KBM-7 (cell line): Measurements from ENCODE around the gene CDC25C.
A peak's percentile ranks its signal among the peaks of the same experiment; 100 is the strongest.
"Not testable (repeated sequence)": the region's sequence is repeated elsewhere in the genome, so short reads cannot be mapped to it uniquely, and the experiment has no call there.

Experiments
- DNase-seq: peaks from one replicate; pipeline ENCODE4 v3.0.0-alpha.2; 2015
- in situ Hi-C: fragments of 300-500 bp; cut with MboI; formaldehyde crosslinking; loops from 2 replicates; pipeline ENCODE4 v1.14.3; 2020; ENCODE audit warnings: low sequenced_read_pairs, low pct_unique_long_range_greater_than_20kb, mixed read lengths

Gene CDC25C

DNA sequence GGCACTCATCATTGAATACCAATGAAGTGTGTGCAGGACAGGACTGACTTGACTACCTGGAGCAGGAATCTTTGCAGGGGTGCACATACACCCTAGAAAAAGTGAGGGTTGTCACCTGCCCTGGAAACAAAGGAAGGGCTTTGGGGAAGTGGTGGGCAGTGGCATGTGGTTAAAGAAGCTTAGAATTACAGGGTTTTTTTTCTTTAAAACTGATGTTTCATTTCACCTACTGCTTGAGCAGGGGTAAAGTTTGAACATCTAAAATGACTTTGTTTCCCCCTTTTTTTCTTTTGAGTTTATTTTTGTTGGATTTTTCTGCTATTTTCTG, 18.9 kb upstream of the CDC25C start:
- DNase-seq, result peak; percentile 28
- in situ Hi-C loops, result no loop called here

DNA sequence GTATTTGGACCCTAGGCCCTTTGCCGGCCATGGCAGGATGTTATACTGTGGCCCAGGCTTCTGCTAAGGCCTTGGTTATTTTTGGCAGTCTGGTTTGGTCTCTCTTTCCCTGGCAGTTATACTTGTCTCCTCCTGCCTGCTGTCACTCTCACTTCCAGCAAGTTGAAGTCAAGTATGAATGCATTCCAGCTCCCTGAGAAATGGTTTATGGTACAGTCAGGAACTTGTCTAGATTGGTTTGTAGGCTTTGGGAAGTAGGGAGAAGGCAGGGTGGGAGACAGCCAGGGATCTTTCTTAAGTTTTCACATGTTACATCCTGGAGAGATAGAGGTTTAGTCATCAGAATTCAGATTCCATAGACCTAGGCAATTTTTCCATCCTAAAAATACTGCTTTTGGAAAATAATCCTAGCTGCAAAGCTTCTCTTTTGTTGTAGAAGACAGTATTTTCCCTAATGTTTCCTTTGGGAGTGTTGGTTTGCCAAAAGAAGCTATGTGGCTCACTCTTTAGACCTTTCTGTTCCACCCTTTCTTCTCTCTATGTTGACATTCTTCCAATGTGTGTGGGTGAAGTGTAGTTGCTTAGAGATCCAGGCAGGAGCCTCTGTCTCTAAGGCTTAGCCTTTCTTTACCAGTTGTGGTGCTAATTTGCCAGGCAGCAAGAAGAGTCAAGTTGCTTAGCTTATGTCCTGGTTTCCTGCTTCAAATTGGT, 18.4 kb upstream of the CDC25C start:
- DNase-seq, result peak; percentile 31
- in situ Hi-C loops, result no loop called here

DNA sequence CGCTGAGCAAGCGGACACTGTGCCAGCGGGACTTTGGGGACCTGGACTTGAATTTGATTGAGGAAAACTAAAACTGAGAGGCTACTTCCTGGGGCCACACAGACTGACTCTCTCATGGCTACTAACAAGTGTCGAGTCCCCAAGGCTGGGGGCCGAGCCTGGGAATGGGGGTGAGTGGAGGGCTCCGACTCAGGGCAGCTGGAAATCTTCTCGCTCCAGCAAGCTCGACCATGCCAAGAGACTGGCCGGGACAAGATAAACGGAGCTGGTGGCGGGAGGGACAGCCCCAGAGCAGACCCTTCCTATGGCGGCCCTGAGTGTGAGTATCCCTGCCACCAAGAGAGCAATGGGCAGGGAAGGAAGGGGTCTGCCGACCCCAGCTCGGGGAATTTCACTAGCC, 15.3 kb upstream of the CDC25C start:
- in situ Hi-C loops, result no loop called here
- no peak for DNase-seq

DNA sequence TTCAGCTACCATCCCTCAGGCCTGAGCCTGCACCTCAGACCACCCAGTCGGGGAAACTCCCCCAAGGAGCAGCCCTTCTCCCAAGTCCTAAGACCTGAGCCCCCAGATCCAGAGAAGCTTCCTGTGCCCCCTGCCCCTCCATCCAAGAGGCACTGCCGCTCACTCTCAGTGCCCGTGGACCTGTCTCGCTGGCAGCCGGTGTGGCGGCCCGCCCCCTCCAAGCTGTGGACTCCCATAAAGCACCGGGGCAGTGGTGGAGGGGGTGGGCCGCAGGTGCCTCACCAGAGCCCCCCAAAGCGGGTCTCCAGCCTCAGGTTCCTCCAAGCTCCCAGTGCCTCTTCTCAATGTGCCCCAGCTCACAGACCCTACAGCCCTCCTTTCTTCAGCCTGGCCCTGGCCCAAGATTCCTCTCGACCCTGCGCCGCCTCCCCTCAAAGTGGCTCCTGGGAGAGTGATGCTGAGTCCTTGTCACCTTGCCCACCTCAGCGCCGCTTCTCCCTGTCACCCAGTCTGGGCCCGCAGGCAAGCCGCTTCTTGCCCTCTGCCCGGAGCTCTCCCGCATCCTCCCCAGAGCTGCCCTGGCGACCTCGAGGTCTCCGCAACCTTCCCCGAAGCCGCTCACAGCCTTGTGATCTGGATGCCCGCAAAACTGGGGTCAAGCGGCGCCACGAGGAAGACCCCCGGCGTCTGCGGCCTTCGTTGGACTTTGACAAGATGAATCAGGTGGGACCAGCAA, 13.5 kb upstream of the CDC25C start:
- no peak for DNase-seq
- in situ Hi-C loops, result no loop called here

DNA sequence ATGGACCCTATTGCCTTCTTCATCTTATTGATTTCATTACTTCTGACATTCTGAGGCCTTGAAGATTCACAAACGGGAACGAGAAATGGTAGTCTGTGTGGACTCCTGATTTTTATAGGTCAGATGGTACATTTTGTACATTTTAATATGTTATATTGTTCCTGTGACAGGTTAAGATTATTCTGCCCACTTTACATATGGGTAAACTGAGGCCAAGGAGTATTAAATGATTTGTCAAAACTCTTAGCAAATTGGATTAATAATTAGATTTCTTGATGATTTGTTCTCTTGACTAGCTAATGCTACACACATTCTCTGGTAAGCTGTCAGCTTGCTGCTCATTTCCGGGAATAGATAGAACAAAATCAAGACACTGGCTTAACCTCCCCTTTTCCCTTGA, 8.4 kb upstream of the CDC25C start:
- no peak for DNase-seq
- in situ Hi-C loops, result no loop called here

DNA sequence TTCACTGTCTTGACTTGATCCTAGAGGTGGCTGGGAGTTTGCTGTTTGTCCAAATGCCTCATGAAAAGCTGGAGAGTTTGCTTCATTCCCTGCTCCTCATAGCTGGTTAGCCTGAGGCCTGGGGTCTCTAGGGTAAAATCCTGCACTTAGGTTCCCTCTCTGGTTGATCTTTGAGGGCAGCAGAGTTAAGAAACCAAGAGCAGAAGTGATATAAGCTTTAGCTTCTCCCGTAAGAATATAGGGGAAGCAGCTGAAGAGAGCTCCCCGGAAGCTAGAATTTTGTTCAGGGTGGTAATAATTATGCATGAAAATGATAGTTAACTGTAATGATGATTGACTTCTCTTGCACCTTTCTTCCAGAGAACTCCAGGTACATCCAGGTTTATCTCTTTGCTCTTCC, 7.9 kb upstream of the CDC25C start:
- in situ Hi-C loops, result no loop called here
- peak; percentile 30 for DNase-seq

DNA sequence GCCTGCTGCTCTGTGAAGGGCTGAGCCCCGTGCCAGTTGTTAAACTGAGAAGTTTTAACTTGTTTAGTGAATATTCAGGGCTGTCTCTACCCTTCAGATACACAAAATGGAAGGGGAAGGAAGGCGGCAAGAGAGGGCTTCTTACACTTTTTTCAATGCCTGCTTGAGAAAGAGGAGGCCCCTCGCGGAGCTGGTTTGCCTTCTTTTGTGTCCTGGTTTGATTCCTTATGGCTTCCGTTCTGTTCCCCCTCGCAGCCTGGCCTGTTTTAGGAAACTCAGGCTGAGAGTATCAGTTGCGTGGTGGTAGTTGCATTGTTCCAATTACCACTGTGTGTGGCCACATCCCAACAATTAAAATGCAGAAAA, 7.5 kb upstream of the CDC25C start:
- DNase-seq, result peak; percentile 20
- in situ Hi-C loops, result no loop called here

DNA sequence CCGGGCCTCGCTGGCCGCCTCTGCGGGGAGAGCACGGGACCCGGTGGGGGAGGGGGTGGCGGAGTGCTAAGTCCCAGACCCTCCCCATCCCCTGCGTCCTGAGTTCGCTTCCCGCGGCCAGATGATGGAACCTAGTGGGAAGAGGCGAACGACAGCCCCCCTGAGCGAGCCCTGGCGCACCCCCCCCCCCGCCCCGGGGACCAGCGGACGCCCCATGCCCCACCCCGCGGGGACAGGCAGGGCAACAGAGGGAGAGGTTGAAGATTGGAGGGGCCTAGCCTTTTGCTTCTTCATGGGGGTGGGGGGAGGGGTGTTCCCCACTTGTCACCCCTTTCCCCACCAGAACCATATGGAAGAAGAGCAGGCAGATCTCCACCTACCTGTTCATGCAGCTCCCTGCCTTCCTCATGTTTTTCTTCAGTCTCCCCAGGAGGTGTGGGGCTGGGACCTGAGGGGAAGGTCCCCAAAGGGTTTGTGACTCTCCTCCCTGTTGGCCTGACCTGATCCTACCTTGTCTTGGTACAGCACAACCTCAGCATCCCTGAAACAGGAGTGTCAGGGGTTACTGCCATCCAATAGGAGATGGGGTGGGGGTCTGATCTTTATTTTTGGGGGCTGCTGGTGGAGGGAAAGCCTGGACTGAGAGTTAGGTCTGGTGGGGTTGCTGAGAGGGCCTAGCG, 6.9 kb upstream of the CDC25C start:
- in situ Hi-C loops, result no loop called here
- DNase-seq, result peak; percentile 32

DNA sequence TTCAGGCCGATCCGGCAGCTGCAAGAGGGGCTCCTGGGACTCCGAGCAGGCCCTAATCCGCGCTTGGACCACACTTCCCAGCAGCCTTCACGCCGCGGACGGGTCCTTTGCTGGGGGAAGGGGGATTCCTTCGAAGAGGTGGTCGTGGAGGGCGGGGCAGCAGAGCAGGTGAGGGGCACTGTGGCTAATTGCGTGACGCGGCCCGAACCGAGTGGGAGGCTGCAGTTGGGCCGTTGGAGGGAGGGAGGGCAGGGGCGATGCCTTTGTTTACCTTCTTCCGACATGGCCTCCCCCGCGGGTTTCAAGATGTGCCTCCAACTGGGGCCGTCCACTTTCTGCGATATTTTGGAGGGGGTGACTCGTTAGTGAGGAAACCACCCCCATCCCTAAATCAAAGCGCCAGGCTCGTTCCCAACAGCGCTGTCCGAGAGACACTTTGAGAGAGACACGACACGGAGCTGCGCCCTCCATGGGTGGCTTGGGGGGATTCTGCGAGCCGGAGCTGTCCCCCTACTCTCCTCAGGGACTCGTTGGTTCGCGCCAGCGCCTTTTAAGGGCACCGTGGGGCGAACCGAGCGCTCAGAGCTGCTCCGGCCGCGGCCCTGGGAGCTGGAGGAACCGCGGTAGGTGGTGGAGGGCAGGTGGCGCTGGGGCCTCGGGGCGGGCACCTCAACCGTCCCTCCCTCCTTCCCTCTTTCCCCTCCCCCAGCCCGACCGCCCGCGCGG, 6.2 kb upstream of the CDC25C start, which contains the start of gene FAM53C:
FAM53C (plus strand) TSS at position 582 of the 726 bp plus-strand sequence. CDS start 3,070 bp downstream, outside the sequence.
- DNase-seq, result peak; percentile 95
- in situ Hi-C loops, result no loop called here

DNA sequence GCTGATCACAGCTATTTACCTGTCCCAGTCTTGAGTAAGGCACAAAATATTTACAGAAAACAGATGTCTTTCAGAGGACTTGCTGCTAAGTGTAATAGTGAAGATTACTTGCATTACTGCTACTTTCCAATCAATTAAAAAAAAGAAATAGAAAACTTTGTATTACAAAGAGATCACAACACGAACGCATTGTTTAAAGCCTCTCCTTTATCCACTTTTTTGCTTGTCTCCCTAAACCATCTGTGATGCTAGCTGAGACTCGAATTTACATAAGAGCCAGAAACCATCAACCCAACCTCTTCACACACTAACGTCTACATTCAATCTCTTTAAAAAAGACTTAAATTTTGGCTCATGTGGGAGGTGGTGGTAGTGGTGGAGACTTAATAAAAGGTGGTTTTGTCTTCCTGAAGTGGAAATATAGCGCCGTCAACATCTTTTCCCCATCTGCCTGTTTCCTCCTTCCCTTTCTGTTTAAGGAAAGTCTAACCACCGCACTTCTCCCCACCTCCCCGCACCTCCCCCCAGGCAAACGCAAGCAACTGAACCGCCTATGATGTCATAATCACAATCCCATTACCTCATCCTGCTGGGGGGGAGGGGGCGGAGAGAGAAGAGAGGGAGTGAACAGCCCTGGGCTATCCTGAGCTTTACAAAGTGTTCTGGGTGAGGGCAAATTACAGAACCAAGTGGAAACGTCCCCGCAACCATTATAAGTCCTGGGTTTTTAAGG, 5.5 kb upstream of the CDC25C start:
- DNase-seq, result peak; percentile 93
- in situ Hi-C loops, result no loop called here

DNA sequence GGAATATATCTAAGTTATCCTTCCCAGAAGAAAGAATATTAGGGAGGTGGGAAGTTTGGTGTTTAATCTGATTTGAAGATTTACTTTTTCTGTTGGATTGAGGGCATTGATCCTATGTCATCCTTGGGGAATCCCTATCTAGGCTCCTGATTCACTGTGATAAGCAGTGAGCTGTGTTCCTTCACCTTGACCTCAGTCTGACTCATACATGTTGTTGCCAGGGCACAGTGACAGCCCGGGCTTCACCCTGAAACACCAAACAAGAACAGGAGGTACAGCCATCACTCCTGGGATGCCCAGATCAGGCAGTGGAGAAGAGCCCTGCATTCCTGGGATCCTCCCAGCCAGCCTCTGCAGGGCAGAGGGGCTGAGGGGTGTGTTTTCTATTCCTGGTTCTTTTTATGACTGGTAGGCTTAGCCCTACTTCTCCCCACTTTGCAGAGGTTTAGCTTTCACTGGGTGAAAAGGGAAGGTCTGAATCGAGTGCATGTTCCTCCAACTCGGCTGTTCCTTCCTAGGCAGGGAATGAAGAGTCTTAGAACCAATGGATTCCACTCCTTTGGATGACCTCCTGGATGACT, 3.4 kb upstream of the CDC25C start:
- in situ Hi-C loops, result no loop called here
- no peak for DNase-seq

DNA sequence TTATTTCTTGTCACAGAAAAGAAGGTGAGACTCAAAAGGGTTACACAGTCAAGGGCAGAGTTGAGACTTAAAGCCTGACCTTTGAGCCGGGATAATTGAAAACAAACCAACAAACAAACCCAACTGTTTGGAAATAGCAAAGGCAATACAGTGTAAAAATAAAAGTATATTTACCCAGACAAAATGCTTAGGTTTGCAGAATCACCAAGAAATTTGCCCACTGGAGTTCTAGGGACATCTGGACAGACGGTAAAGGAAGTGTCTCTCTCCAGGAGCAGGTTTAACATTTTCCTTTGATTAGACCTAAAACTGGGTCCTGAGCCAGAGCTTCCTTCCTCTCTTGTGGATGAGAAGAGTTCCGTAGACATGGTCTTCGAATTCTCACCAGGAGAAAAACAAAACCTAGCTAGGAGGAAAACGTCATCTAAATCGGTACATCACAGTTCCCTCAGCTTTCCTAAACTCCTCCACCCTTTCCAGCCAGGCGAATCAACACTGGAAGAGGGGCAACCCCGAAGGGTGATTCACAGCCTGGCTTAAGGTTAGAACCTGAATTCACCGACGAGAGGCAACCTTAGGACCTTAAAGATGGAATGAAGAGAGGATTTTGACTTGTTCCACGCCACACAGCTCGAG, 673 bp downstream of the CDC25C start:
- in situ Hi-C loops, result no loop called here
- no peak for DNase-seq

DNA sequence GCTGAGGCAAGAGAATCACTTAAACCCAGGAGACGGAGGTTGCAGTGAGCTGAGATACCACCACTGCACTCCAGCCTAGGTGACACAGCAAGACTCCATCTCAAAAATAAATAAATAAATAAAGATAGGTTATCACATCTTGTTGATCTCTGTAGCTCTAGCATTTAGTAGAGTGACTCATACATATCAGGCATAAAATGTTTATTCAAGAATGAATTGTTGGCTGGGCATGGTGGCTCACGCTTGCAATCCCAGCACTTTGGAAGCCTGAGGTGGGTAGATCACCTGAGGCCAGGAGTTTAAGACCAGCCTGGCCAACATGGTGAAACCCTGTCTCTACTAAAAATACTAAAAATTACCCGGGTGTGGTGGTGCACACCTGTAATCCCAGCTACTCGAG, 13.4 kb downstream of the CDC25C start:
- DNase-seq, in situ Hi-C loops: not testable (repeated sequence)

DNA sequence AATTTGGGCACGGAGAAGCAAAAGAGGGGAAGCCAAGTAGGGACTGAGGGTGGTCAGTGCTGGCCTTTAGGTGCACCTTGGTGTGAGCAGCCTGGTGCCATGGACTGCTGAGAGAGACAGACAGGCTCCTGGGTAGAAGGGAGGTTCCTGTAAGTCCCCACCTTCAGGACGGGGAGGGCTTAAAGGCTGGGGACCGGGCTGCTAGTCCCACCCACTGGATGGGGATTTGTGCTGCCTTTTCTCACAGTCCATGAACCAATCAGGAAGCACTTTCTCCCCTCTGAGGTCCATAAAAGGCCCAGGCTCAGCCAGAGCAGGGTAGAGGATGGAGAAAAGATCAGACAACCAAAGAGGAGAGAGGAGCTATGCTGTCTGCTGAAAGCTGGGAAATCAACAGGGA, 15.2 kb downstream of the CDC25C start:
- no peak for DNase-seq
- in situ Hi-C loops, result no loop called here

DNA sequence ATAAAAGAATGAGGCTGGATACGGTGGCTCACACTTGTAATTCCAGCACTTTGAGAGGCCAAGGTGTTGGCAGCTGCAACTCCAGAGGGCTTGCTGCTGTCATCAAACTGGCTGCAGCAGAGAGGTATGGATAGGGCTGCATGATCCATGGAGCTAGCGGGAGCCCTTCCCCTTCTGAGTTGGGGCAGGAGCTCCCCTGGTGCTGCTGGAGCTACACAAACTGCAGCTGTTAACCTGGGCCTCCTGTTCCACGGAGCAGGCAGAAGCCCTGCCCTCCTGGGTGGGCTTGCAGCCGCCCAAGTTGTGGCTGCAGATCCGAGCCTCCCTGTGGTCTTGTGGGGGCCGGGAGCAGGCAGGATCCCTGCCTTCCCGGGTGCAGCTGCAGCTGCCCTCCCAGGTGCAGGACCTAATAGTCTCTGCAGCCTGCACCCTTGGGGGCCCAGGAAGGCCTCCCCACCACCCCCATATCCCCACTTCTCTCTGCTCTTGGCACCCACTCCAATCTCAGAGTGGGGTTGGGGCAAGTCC, 15.8 kb downstream of the CDC25C start:
- no peak for DNase-seq
- in situ Hi-C loops, result no loop called here

DNA sequence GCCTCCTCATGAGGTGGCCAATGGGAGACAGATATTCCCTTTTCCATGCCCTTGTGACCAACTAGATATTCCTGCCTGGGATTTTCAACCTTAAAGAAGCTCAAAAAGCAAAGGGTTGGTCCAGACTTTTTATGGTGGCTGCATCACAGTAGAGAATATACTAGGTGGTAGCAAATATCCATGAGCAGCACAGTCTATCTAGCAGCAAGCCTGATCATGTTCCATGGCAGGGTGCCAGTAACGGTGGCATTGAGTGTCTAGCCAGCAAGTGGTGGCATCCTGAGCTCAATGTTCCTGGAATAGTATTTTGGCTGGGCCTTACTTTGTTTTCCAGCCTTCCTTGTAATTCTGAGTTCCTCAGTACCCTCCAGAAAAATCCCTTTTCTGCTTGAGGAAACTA, 25.8 kb downstream of the CDC25C start:
- DNase-seq, result peak; percentile 4
- in situ Hi-C loops, result no loop called here

DNA sequence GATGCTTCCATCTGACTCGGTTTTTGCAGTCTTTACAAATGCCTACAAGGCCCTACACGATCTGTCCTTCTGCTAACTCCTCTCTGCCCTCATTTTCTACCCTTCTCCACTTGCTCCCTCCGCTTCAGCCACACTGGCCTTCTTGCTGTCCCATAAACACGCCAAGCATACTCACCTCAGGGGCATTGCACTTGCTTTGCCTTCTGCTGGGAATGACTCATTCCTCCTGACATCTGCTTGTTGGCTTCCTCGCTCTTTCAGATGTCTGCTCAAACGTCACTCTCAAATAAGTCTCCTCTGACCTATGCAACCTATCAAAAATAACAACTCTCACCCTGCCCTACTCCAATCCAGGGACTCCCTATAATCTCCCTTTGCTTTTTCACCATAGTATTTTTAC, 28.2 kb downstream of the CDC25C start:
- no peak for DNase-seq
- in situ Hi-C loops, result no loop called here

DNA sequence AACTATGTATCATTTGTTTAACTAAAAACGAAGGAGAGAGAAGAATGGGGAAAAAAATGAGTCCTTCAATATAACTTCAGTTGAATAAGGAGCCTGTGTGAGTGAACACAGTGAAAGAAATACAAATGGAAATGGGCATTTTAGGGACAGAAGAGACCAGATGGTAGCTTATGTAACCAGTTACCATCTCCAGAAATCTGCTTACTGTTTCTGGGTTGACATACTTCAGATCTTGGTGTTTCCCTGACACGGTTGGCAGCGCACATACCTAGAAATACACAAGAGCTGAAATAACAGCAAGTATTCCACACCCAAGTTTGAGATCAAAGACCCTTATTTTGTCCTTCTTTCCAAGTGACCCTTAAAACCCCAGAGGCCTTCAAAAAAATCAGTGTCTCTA, 42.3 kb downstream of the CDC25C start:
- in situ Hi-C loops, result loop anchor here (10.0 kb wide), 1 partner anchor 104 kb away; no protein-coding TSS in a partner anchor
- DNase-seq, result no peak
